ENCODE results near the gene SCARF2.

SCARF2 gene

GRCh38 chr22:20439928-20440575 is 2.4 kb upstream of the SCARF2 start:
- DNase-seq, result no peak

GRCh38 chr22:20439556-20439927 is 1.9 kb upstream of the SCARF2 start:
- no peak for DNase-seq

- DNase-seq, result no peak
These were observed 1.3 kb upstream of the SCARF2 start for GRCh38 chr22:20438678-20439492.

GRCh38 chr22:20438427-20438677 is 727 bp upstream of the SCARF2 start:
- no peak for DNase-seq

GRCh38 chr22:20436768-20437612 is 635 bp downstream of the SCARF2 start:
- DNase-seq, result no peak

GRCh38 chr22:20436307-20436767 is 1.3 kb downstream of the SCARF2 start:
- no peak for DNase-seq

GRCh38 chr22:20435436-20436306 is 2.0 kb downstream of the SCARF2 start:
- DNase-seq, result no peak

- DNase-seq, result no peak
These were observed 2.9 kb downstream of the SCARF2 start for GRCh38 chr22:20434773-20435172.

GRCh38 chr22:20434264-20434751 is 3.3 kb downstream of the SCARF2 start:
- DNase-seq, result no peak

GRCh38 chr22:20433686-20434241 is 3.9 kb downstream of the SCARF2 start:
- DNase-seq, result no peak

- DNase-seq, result no peak
These were observed 4.4 kb downstream of the SCARF2 start for GRCh38 chr22:20433191-20433590.

GRCh38 chr22:20432244-20432686 is 5.4 kb downstream of the SCARF2 start:
- DNase-seq, result no peak

GRCh38 chr22:20431511-20432192 is 6.0 kb downstream of the SCARF2 start:
- DNase-seq, result no peak

GRCh38 chr22:20430720-20431510 is 6.7 kb downstream of the SCARF2 start:
- DNase-seq, result no peak

GRCh38 chr22:20430101-20430719 is 7.4 kb downstream of the SCARF2 start:
- no peak for DNase-seq

- peak; percentile 80 for DNase-seq
These were observed 8.1 kb downstream of the SCARF2 start for GRCh38 chr22:20429254-20430100.

GRCh38 chr22:20428496-20429253 is 8.9 kb downstream of the SCARF2 start:
- no peak for DNase-seq

GRCh38 chr22:20427945-20428417 is 9.6 kb downstream of the SCARF2 start:
- DNase-seq, result no peak

All from activated CD4-positive, CD25-positive, alpha-beta regulatory T cell treated with anti-CD3 and anti-CD28 coated beads, Interleukin-2, amount 50 U/mL, for 72 hours (primary cell).